ENCODE measurements around the gene KRTAP5-1.

Gene KRTAP5-1

DNA sequence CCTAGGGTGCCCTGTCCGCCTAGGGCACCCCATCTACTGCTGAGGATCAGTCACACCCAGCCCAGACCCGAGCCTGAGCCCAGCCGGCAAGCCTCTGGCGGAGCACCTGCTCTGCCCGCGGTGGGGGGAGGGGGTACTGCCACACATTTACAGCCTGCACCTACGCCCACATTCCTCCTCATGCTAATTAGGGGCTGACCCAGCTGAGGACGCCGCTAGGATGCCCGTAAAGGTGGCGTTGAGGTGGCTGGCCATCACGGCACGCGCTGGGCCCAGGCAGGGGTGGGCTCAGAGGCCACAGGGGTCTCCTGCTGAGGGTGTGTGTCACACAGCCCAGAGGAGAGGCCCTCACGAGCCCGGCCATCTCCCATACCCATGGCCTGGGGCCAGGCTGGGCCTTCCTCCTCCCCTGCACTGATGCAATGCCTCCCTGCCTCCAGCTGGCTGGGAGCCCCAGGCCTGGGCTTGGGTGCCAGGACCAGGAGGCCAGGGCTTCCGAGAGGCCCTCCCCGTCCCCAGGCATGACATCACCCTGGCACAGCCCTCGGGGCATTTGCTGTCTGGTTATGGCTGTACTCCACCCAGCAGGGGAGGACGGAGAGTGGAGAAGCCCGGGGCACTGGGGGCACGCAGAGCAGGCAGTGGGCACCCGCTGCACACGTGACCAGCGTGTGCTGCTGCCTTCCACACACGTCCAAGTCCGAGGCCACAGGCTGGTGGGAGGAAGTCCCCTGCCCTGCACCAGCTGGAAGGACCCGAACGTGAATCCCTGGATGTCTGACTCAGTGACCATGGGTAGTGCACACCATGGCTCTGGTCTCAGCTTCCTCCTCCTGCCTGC is 25.8 kb downstream of the KRTAP5-1 start:
- peak; percentile 92 for DNase-seq (ENCODE audit: low spot score)

- no peak for DNase-seq (ENCODE audit: low spot score)
Observed at GRCh38 chr11:1558775-1559110, 26.3 kb downstream of the KRTAP5-1 start.

- DNase-seq (ENCODE audit: low spot score): peak; percentile 91
Observed at GRCh38 chr11:1557904-1558774, 26.9 kb downstream of the KRTAP5-1 start.

DNA sequence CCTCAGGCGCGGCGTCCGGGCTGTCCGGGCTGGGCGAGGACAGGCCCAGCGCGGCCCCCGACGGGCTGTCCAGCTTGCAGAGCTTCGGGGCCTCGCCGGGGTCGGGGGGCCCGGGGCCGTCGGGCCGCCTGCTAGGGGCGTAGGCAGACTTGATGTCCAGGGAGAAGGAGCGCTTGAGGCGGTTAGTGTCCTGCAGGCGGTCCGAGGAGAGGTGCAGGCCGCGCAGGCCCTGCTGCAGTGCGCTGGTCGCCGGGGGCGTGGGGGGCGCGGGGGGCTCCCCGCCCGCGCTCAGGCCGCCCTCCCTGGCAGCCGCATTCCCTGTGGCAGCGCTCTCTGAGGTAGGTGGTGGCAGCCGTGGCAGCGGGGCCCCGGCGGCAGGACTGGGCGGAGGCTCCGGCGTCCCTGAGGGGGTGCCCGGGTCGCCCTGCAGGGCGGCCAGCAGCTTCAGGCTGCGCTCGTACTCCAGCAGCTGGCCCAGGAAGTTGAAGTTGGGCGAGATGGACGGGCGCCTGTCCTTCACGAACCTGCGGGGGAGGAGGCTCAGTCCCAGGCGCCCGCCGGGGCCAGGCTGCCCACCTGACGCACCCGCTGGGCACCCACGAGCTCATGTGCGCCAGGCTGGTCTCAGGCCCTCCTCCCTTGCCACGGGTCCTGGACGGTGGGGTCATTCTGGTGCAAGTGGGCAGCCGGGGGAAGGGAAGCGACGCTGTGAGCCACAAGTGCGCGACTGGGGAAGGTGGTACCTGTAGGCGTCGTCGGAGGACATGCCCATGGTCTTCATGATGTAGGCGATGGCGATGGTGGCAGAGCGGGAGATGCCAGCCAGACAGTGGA is 27.8 kb downstream of the KRTAP5-1 start:
- no peak for DNase-seq (ENCODE audit: low spot score)

GRCh38 chr11:1556278-1556902 is 28.7 kb downstream of the KRTAP5-1 start:
- no peak for DNase-seq (ENCODE audit: low spot score)

GRCh38 chr11:1555713-1556153 is 29.4 kb downstream of the KRTAP5-1 start:
- DNase-seq (ENCODE audit: low spot score): no peak

DNA sequence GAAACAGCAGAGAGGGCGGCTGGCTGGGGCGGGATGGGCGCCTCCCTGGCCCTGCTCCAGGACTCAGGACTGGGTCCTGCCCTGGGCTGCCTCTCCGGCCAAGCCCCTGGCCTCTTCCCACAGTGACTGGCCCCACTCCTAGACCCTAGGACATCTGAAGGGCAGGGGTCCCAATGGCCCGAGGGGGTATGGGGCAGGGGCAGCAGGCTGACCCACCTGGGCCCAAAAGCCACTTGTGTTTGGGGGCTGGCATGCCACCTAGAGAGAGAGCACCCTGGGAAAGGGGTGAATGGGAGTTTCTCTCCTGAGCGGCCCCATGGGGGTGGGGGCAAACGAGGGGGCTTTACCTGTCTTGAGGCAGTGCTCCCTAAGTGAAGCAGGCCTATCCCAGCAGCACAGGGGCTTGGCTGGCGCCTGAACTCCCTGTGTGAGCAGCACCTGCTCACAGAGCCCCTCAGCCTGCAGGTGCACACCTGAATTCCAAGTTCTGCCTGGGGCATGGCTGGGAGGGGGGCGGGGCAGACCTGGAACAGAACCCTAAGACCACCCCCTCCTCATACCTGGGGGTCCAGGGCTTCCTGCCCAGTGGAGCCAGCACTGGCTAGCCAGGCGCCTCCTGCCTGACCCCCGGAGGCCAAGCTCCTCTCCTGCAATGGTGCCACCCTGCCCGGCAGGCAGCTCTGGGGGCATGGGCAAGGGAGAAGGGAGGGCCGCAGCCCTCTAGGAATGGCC is 29.9 kb downstream of the KRTAP5-1 start:
- no peak for DNase-seq (ENCODE audit: low spot score)

GRCh38 chr11:1553808-1554594 is 31.1 kb downstream of the KRTAP5-1 start:
- no peak for DNase-seq (ENCODE audit: low spot score)

DNA sequence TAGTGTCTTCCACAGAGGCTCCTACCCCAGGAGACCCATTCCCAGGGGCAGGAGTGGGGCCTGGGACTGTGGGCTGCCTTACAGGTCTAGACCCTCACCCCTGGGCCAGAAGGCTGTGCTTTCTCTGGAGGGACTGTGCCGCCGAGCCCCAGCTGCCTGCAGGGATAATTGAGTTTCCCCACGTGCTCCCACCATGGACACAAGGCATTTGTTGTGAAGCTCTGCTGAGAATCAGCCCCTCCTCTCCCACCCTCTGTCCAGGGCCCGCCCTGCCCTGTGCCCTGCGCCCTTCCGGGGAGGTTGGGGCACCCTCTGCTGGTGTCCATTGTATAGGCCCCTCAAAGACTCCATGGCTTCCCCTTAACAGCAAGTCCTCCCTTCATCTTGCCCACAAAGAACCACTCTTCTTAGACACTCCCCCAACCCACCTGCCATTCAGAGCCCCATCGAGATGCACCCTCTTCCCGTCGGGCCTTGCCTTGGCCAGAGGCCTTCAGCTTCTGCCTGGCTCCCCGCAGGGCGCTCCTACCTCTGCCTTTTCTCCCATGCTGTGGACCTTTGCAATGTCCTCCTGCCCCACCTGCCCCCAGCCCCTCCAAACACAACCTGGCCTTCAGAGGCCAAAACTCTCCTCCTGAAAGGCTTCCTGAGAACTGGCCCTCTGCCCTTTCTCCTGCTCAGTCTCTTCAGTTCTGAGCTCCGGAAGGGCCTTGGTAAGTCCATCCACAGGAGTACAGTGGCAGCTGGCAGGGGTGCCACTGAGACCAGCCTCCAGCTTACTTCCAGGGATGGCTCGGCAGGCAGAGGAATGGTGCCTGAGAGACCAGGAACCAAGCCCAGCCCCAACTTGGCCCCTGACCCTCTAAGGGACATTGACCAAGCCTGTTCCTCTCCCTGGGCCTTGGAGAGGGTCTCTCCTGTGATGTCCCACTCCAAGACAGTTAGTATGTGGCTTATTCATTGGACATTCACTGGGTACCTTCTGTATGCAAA is 35.4 kb downstream of the KRTAP5-1 start:
- DNase-seq (ENCODE audit: low spot score): no peak

DNA sequence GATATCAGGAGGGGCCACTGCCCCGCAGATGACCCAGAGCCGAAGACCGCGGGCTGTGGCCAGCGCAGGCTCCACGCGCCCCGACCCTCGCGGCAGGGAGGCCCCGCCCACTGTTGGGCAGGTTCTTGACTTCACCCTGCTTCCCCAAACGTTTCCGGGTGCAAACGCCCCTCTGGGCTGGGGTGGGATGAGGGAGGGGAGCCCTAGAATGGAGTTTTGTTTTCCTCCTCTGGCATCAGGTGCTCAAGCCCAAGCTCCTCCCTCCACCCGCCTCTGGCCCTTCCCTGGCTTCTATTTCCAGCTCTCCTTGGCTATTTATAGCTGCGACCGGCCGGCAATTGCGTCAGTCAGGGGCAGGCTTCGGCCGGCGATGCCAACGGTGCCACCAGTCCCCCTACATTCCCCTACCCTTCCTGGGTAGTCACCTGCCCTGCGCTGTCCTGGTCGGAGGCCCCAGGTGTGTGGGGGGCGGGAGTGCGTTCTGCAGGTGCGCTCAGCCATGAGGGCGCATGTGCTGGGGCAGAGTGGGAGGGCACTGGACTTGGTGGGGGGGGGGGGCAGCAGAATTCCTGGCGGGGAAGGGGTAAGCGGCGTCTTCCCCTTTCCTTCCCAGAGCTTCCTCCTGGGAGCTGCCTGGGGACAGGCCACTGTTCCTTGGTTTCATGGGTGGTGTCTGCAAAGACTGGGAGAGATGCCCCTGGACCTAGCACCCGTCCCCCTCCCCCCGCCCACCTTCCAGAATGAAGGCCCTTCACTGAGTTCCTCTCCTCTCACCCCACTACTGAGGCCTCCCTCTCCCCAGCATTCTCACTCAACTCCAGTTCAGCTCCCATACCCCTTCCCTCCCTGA is 36.6 kb downstream of the KRTAP5-1 start:
- DNase-seq (ENCODE audit: low spot score): peak; percentile 73

DNA sequence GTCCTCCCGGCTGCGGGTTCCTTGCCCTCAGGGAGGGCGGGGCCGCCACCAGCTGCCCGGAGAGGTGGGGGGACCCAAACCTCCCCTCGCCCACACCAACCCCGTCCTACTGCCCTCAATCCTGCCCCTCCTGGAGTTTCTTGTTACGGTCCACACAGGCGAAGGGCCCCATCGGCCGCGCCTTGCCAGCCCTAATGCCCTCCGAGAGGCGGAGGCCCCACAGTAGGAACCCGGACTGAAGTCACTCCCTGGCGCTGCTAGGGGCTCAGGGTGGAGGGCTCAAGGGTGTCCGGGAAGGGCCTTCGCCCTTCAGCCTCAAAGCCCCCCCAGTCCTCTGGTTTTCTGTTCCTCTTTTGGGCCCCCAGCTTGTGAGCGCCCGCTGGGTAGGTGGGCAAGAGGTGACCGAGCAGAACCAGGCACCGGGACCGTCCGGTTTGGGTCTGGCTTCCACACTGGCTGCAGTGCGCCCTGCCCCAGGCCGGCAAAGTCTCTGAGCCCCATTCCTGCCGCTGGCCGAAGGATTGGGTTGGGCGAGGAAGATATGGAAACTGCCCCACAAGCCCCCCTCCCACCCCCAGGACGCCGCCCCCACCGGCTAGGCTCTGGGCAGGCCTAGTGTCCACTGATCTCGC is 37.5 kb downstream of the KRTAP5-1 start:
- no peak for DNase-seq (ENCODE audit: low spot score)

DNA sequence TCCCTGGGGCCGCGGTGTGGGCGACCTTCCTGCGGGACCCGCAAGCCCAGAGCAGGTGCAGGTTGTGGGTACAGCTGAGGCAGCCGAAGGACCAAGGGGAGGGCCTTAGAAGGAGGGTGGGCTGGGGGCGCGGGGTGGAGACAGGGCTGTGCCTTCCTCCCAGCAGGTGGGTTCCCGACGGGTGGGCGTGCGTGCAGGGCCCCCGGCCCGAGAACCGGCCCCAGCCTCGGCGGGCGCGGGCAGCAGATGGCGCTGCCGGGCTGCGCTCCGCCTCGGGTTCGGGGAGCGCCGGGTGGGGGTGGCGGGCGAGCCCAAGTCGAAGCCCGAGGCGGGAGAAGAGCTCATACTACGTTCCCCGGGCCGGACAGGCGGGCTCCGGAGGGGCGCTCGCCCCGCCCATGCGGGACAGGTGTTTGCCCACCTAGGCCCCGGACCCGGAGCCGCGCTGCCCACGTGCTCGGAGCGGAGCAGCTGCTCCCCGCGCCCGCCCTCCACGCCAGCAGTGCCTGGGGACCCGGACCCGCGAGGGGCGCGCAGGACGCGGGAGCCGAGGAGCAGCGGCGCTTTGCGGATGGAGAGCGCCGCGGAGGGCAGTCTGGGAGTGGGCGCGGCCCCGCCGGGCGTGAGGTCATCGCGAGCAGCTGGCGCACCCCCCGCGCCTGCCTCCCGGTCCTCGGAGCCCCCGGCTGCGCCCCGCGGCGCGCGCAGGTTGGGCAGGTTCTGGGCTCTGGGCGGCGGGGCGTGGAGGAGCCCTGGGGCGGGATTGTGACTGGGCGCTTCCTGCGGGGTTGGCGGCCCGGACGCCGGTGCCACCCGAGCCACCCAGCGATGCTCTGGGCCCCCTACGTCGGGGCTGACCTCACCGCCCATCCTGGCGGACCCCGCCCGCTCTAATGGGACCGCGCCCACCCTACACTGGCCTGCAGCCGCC is 38.3 kb downstream of the KRTAP5-1 start:
- DNase-seq (ENCODE audit: low spot score): peak; percentile 86

DNA sequence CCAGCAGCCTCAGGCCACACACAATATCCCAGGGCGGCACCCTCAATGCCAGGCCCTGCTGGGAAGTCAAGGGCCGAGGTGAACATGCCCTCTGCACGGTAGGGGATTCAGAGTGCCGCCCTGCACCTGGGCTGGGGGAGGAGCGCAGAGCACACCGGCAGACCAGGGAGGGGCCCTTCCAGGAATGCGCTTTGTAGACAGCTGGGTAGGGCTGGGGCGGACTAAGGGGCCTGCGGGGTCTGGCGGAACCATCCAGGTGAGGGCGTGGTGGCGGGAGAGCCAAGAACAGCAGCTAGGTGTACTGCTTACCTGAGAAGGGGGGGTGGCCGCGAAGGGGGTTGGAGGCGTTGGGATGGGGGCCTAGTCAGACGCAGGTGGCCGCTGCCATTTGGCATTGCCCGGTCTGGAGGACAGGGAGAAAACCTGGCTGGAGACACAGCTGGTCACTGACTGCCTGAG is 39.0 kb downstream of the KRTAP5-1 start:
- DNase-seq (ENCODE audit: low spot score): no peak

- no peak for DNase-seq (ENCODE audit: low spot score)
Observed at GRCh38 chr11:1545432-1545831, 39.7 kb downstream of the KRTAP5-1 start.

- DNase-seq (ENCODE audit: low spot score): no peak
Observed at GRCh38 chr11:1544536-1544935, 40.5 kb downstream of the KRTAP5-1 start.

DNA sequence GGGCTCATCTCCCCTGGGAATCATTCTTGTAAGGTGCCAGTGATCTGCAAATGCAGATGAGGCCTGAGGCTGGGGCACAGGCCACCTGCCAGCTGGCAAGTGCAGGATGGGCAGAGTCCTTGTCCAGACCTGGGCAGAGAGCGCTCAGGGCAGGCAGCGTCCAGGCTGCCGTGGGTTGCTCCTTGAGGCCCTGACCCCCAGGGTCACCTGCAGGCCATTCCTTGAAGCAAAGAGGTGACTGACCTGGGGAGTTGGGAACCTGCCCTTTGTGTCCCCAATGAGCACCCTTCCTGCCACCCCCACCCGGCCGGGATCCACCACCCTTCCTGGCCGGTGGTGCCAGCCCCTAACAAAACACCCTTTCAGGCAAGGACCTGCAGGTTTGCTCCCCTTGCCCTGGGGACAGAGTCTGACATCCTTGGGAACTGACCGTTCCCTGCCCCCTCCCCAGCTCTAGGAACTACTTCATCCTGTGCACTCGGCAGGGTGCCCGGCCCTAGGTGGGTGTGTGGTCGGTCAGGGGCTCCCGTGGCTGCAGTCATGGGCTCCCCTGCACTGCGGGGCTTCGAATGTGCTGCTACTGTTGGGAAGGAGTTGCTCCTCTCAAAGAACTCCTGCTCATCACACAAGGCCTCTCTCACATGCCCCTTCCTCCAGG is 41.3 kb downstream of the KRTAP5-1 start:
- no peak for DNase-seq (ENCODE audit: low spot score)
